Activated naive CD8-positive, alpha-beta T cell treated with anti-CD3 and anti-CD28 coated beads, Interleukin-2, amount 50 U/mL, for 16 hours (primary cell): ENCODE results near the gene CALML6.
"Not testable (repeated sequence)": the region's sequence is repeated elsewhere in the genome, so short reads cannot be mapped to it uniquely, and the experiment has no call there.

ENCODE experiments used
- DNase-seq: peaks from one replicate; pipeline ENCODE4 v3.0.0-alpha.2; 2020; ENCODE audit warnings: low read depth, low spot score

Gene CALML6, protein sequence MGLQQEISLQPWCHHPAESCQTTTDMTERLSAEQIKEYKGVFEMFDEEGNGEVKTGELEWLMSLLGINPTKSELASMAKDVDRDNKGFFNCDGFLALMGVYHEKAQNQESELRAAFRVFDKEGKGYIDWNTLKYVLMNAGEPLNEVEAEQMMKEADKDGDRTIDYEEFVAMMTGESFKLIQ

DNA sequence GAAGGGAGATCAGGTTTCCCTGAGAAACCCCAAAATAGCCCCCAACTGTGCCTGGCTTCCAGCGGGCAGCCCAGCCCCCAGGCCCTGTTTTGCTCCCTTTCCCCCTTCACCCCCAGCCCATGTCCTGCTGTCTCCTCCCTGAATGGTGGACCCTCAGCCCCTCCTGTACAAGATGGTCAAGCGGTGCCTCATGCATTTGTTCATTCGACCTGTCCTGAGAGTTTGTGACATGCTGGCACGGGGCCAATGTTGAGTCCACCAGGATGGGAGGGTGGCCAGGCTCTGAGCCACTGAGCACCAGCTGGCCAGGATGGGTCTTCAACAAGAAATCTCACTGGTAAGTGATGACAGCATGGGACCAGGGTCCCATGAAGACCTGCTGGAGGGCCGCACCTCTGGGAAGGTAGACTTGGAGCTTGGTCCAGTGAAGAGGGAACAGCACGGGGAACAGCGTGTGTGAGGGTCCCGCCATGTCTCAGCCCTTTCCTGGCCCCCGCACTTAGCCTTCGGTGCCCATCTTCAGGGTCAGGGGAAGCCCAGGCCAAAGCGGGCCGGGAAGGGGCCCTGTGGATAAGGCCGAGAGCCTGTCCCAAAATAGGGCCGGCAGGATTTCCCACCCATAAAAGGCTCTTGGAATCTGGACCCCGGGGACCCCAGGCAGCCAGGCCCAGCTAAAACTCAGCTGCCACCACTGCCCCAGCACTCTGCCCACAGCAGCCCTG is at the start of gene CALML6:
Gene CALML6, plus strand, starts transcription at position 290 of the 722 bp plus-strand sequence. Its CDS starts 21 bp downstream, at position 311.
- no peak for DNase-seq

DNA sequence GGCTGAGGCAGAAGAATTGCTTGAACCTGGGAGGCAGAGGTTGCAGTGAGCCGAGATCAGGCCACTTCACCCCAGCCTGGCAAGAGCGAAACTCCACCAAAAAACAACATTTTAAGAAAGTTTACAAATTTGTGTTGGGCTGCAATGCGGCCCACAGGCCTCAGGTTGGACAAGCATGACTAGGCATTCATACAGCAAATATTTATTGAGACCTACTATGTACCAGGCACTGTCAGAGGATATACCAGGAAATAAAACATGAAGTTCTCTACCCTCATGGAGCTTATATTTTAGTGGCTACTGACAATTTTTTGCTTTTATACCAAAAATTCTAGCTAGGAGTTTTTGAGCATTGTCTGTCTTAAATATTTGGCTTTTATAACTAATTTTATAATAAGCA is 47.9 kb upstream of the CALML6 start:
- no peak for DNase-seq

DNA sequence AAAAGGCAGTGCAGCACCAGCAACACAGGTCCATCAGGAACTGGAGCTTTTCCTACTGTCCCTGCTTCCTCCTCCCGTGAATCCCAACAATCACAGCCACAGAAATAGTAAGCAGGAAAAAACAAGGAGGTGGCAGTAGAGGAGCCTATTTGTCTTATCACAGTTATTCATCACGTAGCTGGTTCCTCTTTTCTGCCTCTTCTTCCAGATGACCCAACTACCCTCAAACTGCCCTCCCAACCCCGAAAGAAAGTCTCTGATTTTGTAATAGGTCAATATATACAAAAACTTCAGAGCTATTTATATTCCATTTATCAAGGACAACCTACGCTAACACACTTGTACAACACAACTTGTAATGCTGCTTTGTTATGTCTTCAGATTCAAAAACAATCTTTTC is 45.6 kb upstream of the CALML6 start:
- no peak for DNase-seq

GRCh38 chr1:1872329-1872994 is 42.6 kb upstream of the CALML6 start:
- DNase-seq, result no peak

DNA sequence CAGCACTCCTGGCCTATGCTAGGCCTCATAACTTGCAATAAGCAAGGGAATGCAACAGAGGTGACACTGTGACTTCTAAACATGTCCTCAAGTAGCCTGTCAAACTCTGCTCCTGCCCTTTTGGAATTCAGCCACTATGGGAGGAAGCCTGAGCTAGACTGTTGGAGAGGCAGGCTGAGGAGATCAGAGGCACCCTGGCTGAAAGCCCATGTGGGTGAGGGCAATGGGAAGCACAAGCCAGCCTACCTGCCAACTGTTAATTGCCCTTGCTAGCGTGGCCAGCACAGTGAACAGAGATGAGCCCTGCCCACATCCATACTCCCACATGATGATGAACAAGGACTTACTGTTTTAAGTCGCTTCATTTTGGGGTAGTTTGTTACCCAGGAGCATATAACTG is 41.9 kb upstream of the CALML6 start:
- DNase-seq, result no peak

DNA sequence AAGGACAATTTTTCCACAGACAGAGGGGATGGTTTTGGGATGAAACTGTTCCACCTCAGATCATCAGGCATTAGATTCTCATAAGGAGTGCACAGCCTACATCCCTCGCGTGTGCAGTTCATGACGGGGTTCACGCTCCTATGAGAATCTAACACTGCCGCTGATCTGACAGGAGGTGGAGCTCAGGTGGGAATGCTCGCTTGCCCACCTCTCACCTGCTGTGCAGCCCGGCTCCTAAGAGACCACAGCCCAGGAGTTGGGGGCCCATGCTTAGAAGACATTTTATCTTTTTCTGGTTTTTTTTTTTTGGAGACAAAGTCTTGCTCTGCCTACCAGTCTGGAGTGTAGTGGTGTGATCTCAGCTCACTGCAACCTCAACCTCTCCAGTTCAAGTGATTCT is 40.2 kb upstream of the CALML6 start:
- DNase-seq, result no peak

- no peak for DNase-seq
Measured at GRCh38 chr1:1875932-1876331, 39.1 kb upstream of the CALML6 start.

DNA sequence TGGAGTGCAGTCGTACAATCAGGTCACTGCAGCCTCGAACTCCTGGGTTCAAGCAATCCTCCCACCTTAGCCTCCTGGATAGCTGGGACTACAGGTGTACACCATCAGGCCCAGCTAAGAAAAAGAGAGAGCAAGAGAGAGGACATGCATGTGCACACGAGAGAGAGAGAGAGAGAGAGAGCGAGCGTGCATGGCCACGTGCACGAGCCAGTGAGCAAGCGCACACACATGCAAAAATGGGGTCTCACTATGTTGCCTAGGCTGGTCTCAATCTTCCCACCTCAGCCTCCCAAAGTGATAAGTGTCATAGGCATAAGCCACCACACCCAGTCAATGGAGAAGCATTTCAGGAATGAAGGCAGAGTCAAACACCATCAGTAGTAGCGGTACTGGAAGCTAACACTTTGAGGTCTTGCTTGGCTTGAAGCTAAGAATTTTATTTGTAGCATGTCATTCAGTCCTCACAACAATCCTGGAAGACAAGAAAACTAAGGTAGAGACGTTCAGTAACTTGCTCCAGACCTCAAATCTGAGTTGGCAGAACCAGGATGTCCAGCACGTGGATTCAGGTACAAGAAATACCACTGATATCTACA is 38.6 kb upstream of the CALML6 start:
- no peak for DNase-seq

GRCh38 chr1:1877865-1878436 is 37.1 kb upstream of the CALML6 start:
- no peak for DNase-seq

DNA sequence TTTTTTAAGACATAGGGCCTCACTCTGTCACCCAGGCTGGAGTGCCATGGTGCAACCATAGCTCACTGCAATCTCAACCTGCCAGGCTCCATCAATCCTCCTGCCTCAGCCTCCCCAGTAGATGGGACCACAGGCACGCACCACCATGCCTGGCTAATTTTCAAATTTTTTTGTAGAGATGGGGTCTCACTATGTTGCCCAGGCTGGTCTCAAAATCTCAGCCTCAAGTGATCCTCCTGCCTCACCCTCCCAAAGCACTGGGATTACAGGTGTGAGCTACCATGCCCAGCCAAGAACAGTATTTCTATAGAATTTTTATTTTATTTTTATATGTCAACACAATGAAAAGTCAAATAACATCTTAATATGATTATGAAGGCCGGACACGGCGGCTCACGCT is 35.1 kb upstream of the CALML6 start:
- DNase-seq, result no peak

- DNase-seq, result no peak
Measured at GRCh38 chr1:1880617-1881312, 34.3 kb upstream of the CALML6 start.

DNA sequence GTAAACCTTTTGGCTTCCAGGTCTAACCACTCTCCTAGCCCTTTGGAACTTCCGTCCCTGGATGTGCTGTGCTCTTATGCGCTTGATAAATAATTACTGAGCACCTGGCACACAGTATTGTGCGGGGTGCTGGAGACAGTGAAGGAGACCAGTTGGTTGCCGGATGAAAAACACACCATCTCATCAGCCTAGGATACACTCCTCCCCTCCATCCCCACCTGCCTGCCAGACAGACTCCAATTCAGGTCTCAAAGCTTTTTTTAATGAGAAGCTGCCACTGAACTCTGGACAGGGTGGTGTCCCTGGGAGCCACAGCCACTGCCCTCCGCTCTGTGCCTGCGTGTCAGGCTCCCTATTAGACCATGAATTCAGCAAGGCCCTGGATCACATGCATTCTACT is 33.3 kb upstream of the CALML6 start:
- DNase-seq, result no peak

DNA sequence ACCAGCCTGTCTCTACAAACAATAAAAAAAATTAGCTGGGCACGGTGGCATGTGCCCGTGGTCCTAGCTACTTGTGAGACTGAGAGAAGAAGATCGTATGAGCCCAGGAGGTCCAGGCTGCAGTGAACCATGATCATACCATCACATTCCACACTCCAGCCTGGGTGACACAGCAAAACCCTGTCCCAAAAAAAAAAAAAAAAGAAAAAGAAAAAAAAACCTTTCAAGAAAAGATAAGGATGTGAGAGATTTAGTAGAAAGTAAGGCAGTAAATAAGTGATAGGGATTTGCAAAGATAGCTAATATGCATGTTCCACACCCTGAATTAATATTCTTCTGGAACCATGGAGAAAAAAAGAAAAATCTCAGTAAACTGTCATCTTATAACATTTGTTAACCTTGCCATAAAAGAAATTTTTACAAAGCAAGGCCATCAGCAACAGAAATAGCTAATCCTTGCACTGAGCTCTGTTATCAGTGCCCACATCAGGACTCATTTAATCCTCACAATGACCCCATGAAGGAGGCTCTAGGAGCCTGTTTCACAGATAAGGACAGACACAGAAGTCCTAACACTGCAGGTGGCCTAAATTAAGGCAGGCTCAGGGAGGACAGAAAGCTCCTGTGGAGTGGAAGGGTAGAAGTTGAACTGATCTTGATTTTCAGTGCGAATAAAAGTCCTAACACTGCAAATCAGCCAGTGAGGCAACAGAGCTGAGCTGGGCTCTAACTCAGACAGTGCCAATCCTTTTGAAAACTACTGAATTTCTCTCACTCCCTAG is 31.8 kb upstream of the CALML6 start:
- no peak for DNase-seq

- DNase-seq, result not testable (repeated sequence)
Measured at GRCh38 chr1:1883890-1884289, 31.2 kb upstream of the CALML6 start.

DNA sequence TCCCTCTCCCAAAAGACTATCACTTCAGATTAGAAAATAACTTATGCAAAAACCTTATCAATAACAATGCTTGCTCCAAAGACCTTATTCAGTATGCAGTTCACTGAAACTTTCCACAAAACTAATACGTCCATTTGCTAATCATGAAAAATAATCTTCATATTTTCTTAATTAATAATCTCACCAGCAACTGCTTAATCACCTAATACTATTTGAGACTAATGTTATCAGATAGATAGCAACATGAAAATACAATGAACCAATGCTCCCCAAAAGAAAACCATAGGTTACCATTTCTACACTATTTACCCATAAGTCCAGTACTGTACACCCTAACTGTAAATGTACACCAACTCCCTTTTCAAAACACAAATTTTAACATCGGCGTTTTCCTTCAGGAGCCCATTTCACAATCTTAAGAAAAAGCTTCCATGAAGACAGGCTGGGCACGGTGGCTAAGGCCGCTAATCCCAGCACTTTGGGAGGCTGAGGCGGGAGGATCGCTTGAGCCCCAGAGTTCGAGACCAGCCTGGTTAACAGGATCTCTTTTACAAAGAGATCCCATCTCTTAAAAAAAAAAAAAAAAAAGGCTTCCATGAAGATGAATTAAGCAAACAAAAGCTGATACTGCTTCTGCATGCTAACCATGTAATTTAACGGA is 25.8 kb upstream of the CALML6 start:
- DNase-seq, result no peak

DNA sequence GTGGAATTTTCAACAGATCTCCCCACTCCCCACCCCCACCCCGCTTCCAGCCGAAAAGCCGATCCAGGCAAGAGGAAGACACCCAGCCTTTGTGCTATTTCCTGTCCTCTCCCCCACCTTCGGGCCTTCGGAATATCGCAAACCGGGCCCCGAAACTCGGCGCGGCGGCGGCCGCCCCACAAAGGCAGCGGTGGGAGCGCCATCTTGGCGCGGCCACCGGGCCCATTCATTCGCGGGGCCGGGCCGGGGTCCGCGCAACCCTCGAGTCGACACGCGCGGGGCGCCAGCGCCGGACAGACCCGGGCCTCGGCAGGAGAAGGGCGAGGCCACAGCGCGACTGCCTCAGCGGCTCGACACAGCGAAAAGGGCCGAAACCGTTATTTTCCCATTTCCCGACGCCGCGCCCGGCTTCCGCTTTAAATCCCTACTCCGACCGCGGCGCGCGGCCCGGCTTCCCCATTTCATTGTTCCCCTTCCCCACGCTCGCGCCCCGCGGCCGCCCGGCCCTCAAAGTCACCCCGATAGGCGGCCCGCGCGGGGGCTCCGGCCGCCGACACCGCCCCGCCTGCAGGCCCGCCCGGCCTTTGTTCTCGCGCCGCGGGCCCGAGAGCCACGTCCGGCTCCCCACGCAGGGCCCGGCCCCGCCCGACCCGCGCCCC is 25.1 kb upstream of the CALML6 start:
- no peak for DNase-seq

DNA sequence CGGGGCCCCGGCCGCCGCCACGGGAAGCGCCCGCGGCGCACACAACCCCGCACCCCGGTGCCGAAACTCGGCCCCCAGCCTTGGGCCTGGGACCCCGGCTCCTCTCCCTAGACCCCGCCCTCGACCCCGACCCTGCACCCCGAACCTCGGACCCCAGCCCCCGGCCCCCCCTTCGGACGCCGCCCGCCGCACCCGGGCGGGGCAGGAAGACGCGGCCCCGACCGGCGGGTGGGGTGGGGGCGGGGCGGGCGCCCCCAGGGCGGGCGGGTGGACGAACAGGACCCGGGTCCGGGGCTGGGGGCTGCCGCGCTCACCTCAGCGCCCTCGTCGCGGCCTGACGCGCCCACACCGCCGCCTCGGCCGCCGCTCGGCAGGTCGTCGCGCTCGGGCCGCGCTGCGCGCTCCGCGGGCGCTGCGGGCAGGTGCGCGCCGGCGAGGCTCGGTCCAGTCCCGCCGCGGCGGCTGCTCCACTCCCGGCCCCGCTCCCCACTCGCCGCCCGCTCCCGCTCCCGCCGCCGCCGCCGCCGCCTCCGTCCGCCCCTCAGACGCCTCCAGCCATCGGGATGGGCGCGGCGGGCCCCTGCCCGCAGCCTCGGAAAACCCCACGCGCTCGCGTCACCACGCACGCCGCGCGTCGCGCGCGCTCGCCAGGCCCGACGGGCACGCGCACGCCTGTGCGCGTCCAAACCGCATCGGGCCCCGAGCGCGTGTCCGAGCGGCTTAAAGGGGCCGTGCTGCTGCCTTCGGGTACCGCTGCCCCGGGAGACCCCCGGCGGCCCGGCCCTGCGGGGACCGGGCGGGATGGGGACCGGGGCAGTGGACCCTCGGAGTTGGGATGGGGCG is 24.3 kb upstream of the CALML6 start, which contains the start of gene GNB1:
Gene GNB1, minus strand, starts transcription at position 582 of the 843 bp plus-strand sequence. CDS start 65,634 bp downstream, outside the sequence.
- DNase-seq, result peak; percentile 64

- peak; percentile 27 for DNase-seq
Measured at GRCh38 chr1:1891349-1892078, 23.5 kb upstream of the CALML6 start.
